Heart left ventricle (tissue), 16 donors: Measurements from ENCODE around the gene POLD4. TPM values are rescaled to one million over a fixed set of nuclear protein-coding genes. Genes with fewer than 3 reads are reported as not detected.

Source experiments
- ATAC-seq, 4 donors: fragments of 200-7000 bp; cut with Tn5 transposase; one replicate each; pipeline ENCODE4 v1.9.1; 2020 to 2022; ENCODE audit warnings: moderate library complexity in 4 of 4, mild to moderate bottlenecking in 3 of 4, moderate number of reproducible peaks in 1 of 4
- DNase-seq, 5 donors: peaks; one replicate each; pipeline ENCODE4 v3.0.0-alpha.2; 2020
- H3K27ac ChIP-seq, 12 donors: fragments of 200-600 bp; sonication (generic) in 4 of 12; one replicate each; pipeline versions ENCODE4 v1.5.0 to v1.8.0; 2016 to 2022; ENCODE audit warnings: mild to moderate bottlenecking in 2 of 12
- H3K27me3 ChIP-seq, 9 donors: fragments of 200-600 bp; sonication (generic) in 2 of 9; one replicate each; pipeline versions ENCODE4 v1.5.1 to v1.8.0; 2016 to 2022; ENCODE audit warnings: mild to moderate bottlenecking in 3 of 9
- H3K36me3 ChIP-seq, 9 donors: fragments of 200-600 bp; sonication (generic) in 2 of 9; one replicate each; pipeline versions ENCODE4 v1.5.0 to v1.8.0; 2018 to 2022; ENCODE audit warnings: mild to moderate bottlenecking in 2 of 9
- H3K4me1 ChIP-seq, 12 donors: fragments of 200-600 bp; sonication (generic) in 4 of 12; one replicate each; pipeline versions ENCODE4 v1.5.0 to v1.8.0; 2016 to 2022; ENCODE audit warnings: mild to moderate bottlenecking in 3 of 12
- H3K4me3 ChIP-seq, 12 donors: fragments of 200-600 bp; sonication (generic) in 4 of 12; one replicate each; pipeline versions ENCODE4 v1.5.0 to v1.8.0; 2017 to 2022; ENCODE audit warnings: mild to moderate bottlenecking in 9 of 12, moderate library complexity in 4 of 12
- H3K9me3 ChIP-seq, 12 donors: fragments of 200-600 bp; sonication (generic) in 4 of 12; one replicate each; pipeline versions ENCODE4 v1.5.0 to v1.8.0; 2016 to 2022; ENCODE audit warnings: mild to moderate bottlenecking in 1 of 12
- POLR2A ChIP-seq, 2 donors: fragments of 450-650 bp; IDR thresholded peaks; one replicate each; pipeline ENCODE4 v1.6.1; 2017; ENCODE audit warnings: antibody characterized with exemption in 2 of 2, mild to moderate bottlenecking in 2 of 2, moderate library complexity in 2 of 2
- WGBS, 4 donors: extraction: QIAGEN DNeasy Blood & Tissue Kit in 2 of 4; methylation state at CpG; one replicate each; pipeline versions ENCODE4 v1.1.5 to v1.1.7; 2013 to 2018; 5-methylcytosine and 5-hydroxymethylcytosine counted together
- intact Hi-C, 10 donors: fragments of 100-400 bp; cut with DNase I; formaldehyde crosslinking; loops; one replicate each; pipeline versions ENCODE4 v1.11.1 to v1.14.2; 2022
- polyA plus RNA-seq, 2 donors: library from polyadenylated mRNA; stranded (reverse); fragments of 200-250 nt; gene quantifications; one replicate each; pipeline ENCODE4 v1.2.3, GENCODE V29; 2013
- total RNA-seq, 9 donors: library from RNA; depleted of rRNA in 2 of 9; stranded (reverse); fragments of >200 nt in 2 of 9; fragmentation: NEBNext Ultra II Directional in 3 of 9; extraction: Animal tissue kit (Norgen Biotek cat#: 25700) in 3 of 9; gene quantifications; one replicate each; pipeline versions ENCODE4 v1.1.0 to v1.2.4, GENCODE V29; 2016 to 2023
- TF ChIP-seq, protein P1 (sequence below), 12 donors: fragments of 200-600 bp; sonication (generic) in 4 of 12; IDR thresholded peaks; one replicate each; pipeline versions ENCODE4 v1.5.0 to v1.8.0; 2018 to 2022; ENCODE audit warnings: antibody characterized with exemption in 12 of 12, mild to moderate bottlenecking in 5 of 12
- donor health status: ischemic (EF 13 %, LVEDD 7.1; RV severe dilation, severe dysfunction).
- donor health status: healthy with polysubstance abuse.
- donor health status: DM: no; HTN: yes; CAD: no.
- donor health status: DM: no; HTN: no; CAD: no.
- donor health status: ischemic (EF 25% LVEDD 6.9; RV normal size, moderate dysfunction).
- donor health status: ischemic (EF 25% LVEDD 5.7; RV mildly dilated, moderate dysfunction).
- donor health status: healthy.
- donor health status: DM: yes; HTN: yes; CAD: no.
- donor health status: ischemic (EF 35%, LVEDD 5.7; RV mildly dilated, moderate dysfunction).
- donor health status: nonischemic (EF 11% LVEDD 7.7; RV severe dilation, severe dysfunction).
- donor health status: DM: yes; HTN: yes; CAD: no.
- donor health status: PGD.
- donor health status: ischemic (EF 29% LVEDD 5.4; RV normal size, mild dysfunction).
- donor health status: nonischemic (EF 23%, LVEDD 6.1; RV moderate dilation, normal function).

Gene POLD4
- total and polyA plus RNA-seq, 11 donors: 36.0 to 164 (median 59.1) TPM

DNA sequence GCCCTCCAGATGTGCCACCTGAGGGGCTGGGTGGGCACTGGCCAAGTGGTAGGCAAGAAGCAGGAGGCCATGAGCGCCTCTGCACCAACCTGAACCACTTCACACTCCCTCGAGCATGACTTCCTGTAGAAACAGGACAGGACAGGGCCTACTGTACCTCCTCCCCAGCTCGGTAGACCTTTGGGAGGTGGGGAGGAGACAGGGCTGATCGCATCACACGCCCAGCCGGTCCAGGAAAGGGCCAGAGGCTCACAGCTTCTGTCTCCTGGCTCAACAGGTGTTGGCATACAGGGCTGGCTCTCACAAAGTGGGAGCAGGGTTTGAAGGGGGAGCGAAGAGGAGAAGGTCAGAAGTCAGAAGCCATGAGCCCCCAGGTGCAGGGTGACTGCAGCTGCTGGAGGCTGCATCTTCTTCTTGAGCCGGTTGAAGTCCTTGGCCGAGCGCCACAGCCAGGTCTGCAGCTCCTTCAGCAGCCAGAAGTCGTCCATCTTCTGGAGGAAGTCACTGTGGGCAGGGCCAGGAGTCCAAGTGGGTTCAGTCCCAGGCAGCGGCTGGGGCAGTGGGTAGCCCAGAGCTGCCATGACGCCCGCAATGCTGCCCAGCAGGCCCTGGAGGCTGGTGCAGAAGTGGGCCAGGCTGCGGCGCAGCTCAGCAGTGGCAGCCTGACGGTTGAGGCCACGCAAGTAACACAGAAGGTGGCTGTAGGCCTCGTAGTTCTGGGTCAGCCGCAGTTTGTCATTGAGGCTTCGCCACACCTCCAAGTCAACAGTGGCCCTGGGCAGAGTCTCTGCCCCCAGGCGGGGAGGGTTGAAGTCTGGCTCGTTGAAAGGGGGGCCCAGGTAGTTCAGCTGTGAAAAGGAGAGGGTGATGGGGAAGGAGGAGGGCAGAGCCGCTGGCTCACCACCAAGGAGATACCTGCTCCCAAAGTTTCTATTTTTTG lies 11.7 kb upstream of the POLD4 start:
- intact Hi-C loops: no loop called here
- H3K27ac ChIP-seq: peak overlapping the region in 1 of 12 donors; percentile 97
- TF ChIP-seq, protein P1, sequence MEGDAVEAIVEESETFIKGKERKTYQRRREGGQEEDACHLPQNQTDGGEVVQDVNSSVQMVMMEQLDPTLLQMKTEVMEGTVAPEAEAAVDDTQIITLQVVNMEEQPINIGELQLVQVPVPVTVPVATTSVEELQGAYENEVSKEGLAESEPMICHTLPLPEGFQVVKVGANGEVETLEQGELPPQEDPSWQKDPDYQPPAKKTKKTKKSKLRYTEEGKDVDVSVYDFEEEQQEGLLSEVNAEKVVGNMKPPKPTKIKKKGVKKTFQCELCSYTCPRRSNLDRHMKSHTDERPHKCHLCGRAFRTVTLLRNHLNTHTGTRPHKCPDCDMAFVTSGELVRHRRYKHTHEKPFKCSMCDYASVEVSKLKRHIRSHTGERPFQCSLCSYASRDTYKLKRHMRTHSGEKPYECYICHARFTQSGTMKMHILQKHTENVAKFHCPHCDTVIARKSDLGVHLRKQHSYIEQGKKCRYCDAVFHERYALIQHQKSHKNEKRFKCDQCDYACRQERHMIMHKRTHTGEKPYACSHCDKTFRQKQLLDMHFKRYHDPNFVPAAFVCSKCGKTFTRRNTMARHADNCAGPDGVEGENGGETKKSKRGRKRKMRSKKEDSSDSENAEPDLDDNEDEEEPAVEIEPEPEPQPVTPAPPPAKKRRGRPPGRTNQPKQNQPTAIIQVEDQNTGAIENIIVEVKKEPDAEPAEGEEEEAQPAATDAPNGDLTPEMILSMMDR (IDR thresholded peaks at IDR 0.05): no peak
- no peak for TF ChIP-seq POLR2A (IDR thresholded peaks at IDR 0.05)
- H3K36me3 ChIP-seq: peaks cover 0 to 11% (median 0%) of the 10 kb centered on the region in 9 donors
- H3K4me1 ChIP-seq: peaks cover 0 to 43% (median 22%) of the 10 kb centered on the region in 12 donors
- H3K9me3 ChIP-seq: no peaks in the 10 kb centered on the region
- DNase-seq (no peak), ATAC-seq (no peak)
- 90 to 94% (median 91%) methylated on average over 12 to 24 of the region's 24 CpGs for WGBS, 4 donors
- H3K4me3 ChIP-seq: no peak overlapping the region
- H3K27me3 ChIP-seq: no peaks in the 10 kb centered on the region

DNA sequence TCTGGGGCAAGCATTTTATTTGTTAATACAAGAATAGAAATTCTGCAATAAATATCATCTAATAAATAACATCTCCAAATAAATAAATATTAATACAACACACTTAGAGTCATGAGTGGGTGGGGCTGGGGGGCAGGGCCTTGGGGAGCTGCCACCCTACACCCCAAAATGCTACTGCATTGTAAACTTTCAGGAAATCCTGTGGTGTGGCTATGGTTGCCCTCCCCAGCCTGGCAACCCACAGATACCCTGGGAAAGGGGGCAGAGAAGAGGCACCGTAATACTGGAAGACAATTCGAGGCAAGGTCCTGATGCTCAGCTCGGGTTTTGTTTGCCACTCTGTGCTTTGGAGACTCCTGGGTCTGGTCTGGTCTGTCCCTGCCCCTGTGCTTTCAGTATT lies 10.8 kb upstream of the POLD4 start:
- H3K36me3 ChIP-seq: peaks cover 0 to 11% (median 0%) of the 10 kb centered on the region in 9 donors
- H3K4me3 ChIP-seq: no peak overlapping the region
- TF ChIP-seq POLR2A (IDR thresholded peaks at IDR 0.05): no peak
- TF ChIP-seq, protein P1 (IDR thresholded peaks at IDR 0.05): no peak
- H3K27ac ChIP-seq: no peak overlapping the region
- 86 to 97% (median 94%) methylated on average over 3 of the region's 3 CpGs for WGBS, 4 donors
- H3K9me3 ChIP-seq: no peaks in the 10 kb centered on the region
- H3K4me1 ChIP-seq: peaks cover 0 to 35% (median 22%) of the 10 kb centered on the region in 12 donors
- intact Hi-C loops: no loop called here
- DNase-seq (no peak), ATAC-seq (no peak)
- no peaks in the 10 kb centered on the region for H3K27me3 ChIP-seq

GRCh38 chr11:67357831-67358670 lies 4.7 kb upstream of the POLD4 start:
- Histone ChIP-seq H3K27ac (peak overlapping the region in 1 of 12 donors; percentile 99), H3K27me3 (no peaks in the 10 kb centered on the region), H3K9me3 (no peaks in the 10 kb centered on the region), H3K36me3 (no peaks in the 10 kb centered on the region), H3K4me3 (no peak overlapping the region), H3K4me1 (peaks cover 6 to 49% (median 37%) of the 10 kb centered on the region in 12 donors)
- ATAC-seq (no peak), DNase-seq (no peak)
- no peak for TF ChIP-seq POLR2A (IDR thresholded peaks at IDR 0.05)
- TF ChIP-seq, protein P1 (IDR thresholded peaks at IDR 0.05): no peak
- intact Hi-C loops: loop anchor here in 9 of 10 donors (1.0 to 2.0 kb wide), 6 partner anchors 15 to 149 kb away; partner anchors contain the start of gene CLCF1 (in 1 of the 9)
- 74 to 82% (median 78%) methylated on average over 12 of the region's 12 CpGs for WGBS, 4 donors
